GM18519 (cell line): ENCODE measurements around the gene ABHD17A.
"Not testable (repeated sequence)": the region's sequence is repeated elsewhere in the genome, so short reads cannot be mapped to it uniquely, and the experiment has no call there.

Experiments used
- ATAC-seq: cut with Tn5 transposase; IDR thresholded peaks from one replicate; pipeline ENCODE4 v1.9.1; 2021; ENCODE audit warnings: mild to moderate bottlenecking, moderate library complexity; ENCODE audit not compliant: unreplicated experiment, low FRiP score

ABHD17A gene

DNA sequence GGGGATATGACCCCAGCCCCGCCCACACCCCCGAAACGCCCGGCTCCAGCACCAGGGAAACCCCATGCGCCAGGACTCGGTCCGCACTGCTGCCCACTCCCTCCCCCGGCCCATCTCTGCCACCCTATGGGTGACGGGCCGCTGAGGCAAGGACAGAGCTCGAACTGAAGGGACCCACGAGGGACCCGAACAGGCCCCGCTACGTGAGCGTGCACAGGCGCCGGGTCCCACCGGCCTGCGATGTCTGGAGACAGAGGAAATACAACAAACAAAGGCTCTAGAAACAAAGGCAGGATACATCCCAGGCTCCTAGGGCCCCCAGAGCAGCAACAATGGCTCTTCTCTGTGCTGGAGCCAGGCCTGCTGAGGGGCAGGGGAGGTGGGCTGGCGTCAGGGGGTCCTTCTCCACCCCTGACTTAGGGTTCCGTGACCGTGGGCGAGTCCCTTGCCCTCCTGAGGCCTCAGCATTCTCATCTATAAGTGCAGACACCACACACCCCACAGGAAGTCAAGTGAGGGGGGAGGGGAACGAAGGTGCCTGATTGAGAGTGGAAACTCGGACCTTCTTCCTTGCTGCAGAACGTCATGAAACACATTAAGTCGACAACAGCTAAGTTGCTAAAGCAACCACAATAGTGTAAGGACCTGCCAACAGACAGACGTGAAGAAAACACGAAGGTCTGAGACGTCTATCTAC, 3.1 kb downstream of the ABHD17A start:
- no peak for ATAC-seq

DNA sequence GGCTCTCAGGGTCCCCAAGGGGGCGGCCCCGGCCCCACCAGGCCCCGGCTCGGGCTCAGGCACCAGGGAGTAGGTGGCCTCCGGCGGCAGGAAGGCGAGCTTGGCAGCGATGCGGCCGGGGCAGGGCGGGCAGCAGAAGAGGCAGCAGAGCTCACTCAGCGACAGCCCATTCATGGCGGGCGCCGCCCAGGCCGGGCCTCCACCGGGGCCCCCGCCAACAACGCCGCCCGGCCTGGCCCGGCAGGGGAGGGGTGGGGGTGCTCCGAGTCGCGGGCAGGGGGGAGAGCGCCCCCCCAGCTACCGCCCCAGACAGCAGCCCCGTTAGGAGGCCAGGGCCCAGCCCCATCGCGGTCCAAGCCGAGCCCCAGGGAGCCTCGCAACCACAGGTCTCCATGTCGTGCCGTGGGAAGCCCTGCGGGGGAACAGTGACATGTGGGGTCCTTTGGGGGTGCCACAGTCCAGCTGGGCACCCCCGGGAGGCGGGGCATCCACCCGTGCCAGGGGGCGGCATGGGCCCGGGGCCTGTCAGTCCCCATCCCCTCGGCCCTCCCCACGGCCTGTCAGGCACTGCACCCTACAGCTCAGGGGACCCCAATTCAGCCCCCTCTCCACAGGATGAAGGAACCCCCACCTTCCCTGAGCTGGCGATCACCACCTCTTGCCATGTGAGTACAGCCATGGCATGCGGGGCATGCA, 3.8 kb downstream of the ABHD17A start:
- not testable (repeated sequence) for ATAC-seq

DNA sequence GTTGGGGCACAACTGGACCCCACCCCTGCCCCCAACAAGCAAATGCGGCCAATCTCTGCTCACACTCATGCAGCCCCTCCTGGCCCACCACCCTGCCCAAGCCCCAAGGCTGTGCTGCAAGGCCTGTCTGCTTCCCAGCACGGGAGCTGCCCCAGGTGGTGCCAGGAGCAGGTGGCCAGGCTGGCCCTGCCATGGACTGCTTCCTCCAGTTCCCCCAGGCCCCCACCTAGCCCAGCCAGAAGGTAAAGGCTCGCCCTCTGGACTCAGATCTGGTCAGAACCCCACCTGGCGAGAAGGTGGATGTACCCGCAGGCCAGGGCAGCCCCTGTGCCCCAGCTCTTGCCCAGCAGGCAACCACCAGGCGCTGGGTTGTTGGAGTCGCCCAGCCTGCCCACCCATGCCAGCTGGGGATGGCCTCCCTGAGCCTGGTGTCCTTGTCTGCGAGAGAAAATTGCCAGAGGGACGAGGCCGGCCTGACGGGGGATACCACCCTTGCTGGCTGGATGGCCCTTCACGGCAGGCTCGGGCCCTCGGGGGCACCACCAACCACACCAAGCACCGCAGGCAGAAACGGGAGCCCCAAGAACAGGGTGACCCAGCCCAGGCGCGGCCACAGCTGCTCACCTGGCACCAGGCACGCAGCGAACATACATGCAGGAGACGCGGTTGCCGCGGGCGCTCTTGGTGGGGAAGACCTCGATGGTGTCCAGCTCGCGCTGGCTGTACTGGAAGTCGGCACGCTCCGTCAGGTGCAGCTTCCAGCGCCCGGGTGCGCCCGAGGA, 4.5 kb downstream of the ABHD17A start:
- no peak for ATAC-seq

DNA sequence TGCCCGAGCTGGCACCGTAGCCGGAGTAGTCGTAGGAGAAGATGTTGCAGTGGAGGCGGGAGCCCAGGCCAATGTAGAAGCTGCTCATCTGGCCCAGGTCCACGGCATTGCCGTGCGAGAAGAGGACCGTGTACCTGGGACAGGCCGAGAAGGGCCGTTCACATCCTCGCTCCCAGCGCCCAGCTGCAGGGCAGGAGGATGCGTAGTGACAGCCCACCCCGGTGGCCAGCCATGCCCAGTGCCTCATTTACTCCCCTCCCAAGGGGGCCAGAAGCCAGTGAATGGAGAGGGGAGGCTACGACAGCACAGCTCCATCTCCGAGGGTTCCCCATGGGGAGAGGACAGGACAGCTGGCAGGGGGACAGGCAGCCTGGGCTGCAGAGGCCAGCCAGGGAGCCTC, 5.3 kb downstream of the ABHD17A start:
- not testable (repeated sequence) for ATAC-seq

DNA sequence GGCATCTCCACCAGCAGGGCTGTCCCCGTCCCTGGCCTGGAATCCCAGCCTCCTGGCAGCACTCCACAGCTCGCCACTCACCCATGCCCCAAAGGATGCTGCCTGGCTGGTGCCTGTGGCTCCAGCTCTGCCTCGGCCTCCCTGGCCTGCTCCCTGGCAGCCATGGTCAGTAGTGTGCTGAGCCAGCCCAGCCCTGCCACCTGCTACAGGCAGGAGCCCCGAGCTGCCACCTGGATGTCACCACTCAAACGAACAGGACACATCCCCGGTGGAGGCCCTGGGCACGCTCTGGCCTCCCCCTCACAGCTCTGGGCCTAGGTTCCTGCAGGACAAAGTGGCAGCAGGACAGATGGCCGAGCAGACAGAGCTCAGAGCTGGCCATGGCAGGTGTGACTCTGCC, 6.7 kb downstream of the ABHD17A start:
- not testable (repeated sequence) for ATAC-seq

DNA sequence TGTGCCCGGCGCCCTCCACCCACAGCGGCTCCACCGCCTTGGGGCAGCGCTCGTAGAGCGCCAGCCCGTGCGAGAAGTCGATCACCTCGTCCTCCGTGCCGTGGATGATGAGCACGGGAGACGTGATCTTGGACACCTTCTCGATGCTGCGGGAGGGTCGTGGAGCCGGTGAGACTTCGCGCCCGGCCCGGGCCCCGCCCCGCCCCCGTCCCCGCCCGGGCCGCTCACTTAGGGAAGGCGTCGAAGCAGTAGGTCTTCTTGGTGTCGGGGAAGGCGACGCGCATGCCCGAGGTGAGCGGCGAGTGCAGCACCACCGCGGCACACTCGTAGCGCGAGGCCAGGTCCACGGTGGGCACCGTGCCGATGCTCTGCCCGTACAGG, 8.0 kb downstream of the ABHD17A start:
- ATAC-seq: not testable (repeated sequence)

DNA sequence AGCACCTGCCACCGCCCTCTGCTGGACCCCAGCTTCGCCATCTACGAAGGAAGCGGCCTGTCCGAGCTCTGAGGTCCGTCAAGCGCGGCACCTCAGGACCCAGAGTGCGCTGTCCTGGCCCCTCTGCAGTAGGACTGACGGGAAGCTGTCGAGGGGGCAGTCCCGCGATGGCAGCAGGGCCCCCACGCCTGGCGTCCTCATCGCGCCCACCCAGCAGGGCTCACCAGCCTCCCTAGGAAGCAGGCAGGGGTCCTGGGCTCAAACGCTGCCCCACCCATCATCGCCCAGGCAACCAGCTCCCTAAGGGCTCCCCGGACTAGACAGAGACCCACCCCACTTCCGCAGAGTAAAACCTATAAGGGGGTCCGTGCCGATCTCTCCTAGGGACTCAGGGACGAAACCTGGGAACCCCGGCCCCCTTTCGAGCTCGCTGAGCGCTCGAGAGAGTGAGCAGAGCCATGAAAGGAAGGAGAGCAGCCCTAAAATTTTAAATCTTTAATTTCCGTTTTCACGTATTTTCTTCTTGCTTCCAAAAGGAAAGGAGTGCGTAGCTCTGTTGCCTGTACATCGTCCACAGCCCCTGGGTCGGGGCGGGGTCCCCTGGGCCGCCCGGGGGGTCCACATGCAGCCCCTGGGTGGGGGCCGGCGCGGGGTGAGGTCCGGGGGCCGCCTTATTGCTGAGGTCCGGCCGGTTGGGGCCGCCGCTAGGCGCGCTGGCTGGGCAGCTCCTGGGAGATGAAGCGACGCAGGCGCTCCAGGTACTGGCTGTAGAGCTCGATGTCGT, 8.6 kb downstream of the ABHD17A start:
- ATAC-seq: not testable (repeated sequence)

DNA sequence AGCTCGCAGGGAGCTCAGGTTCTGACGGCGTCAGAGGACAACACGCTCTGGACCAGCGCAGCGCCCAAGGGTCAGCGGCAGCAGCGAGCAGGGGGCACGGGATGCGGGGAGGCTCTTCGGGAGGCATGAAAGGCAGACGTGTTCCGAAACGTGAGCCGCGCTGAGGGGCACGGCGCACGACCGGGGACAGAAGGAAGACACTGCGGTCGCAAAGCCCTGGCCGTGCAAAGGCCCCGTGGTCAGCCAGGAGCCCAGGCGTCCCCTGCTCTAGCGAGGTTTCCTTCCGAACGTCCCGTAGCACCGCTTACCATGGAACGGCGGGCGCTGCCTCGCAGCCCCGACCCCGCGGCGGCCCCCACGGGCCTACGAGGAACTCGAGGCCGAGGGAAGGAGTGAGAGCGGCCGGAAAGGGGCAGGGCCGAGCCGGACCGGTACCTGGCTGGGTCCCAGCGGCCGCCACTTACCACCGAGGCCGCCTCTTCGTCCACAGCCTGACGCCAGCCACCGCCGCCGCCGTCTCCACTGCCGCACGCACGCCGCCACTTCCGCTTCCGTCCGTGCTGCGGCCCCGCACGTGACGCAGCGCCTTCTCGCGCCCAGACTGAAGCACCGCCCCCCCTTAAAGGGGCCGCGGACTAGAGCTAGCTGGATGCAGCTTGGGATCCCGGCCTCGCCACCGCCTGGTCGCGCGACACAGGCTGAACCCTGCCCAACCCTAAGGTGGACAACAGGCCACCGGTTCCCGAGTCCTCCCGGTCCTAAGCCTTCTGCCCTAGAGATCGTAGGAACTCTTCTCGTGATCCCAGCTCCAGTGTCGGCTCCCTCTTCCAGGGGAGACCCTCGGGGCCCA, 9.4 kb downstream of the ABHD17A start:
- peak; percentile 61 for ATAC-seq

DNA sequence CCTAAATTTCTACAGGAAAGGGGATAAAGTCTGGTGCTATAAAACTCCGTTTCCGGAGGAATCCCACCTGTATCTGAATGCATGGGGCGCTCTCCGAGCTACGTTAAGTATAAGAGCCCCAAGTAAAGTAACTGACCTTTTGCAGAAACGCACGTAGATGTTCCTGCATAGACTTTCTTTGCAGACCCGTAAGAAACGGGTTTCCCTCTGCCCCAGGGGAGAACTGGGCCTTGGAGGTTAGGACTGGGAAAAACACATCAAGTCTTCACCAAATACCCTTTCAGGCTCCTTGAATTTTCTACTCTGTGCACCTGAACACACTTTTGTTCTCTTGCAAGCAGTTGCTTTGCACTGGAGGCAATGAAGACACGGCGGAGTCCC, 10.0 kb downstream of the ABHD17A start:
- ATAC-seq: not testable (repeated sequence)

DNA sequence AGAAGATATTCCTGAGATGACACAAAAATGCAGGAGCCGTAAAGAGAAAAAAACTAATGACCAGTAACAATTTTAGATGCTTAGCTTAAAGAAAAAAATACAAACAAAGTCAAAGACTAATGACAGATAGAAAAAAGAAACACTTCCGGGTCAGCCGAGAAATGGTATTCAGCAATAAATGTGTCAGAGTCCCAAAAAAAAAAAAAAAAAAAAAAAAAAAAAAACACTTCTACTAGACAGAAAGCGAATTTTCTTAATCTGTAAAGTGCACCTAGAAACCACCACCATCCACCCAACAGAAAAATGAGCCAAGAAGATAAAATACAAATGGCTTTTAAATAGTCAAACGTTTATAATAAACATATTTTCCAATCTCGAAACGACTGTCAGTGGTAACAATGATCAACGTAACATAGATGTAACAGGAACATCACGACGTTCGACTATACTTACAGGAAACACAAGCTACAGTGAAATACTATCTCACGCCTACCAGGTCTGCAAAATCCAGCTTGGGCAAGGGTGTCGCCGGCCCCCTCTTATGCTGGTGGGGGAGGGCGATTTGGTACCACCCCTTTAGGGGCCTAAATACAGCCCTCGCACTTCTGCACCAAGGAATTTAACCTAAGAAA, 10.6 kb downstream of the ABHD17A start:
- ATAC-seq: no peak

DNA sequence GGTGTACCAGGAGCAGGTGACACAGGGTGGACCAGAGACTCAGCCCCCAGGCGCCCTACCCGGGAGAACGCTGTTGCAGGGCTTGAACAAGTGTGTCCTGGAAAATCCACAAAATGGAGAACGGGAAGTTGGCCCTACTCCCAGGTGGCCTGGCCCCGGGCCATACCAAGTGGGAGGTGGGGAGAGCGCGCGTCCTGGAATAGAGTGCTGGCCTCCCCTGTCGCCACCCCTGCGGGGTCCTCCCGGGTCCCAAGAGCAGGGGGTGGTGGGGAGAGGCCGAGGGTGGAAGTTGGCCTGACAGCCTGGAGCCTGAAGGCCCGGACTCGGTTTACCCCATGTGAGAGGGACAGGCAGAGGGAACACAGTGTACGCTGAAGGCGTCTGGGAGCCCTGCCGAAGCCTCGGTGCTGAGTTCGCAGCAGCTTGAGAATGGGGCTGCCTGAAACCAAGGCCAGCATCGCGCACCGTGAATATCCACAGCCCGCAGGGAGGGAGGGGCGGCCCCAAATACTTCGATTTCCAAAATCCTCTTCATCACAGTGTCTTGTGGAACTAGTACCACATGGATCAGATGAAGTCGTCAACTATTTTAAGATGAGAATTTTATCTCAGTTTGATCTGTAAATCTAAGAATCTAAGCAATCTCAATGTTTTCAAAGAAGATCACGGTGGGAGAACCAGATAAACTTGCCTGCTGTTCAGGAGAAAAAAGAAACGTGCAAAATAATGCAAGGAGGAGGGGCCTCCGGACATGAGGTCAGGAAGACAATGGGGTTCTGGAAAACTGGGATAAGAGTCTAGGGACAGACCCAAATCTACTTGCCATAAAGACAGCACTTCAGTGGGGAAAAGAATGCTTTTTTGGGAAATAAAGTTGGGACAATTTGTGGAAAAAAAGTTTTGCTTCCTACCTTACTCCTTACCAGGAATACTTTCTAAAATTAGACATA, 11.5 kb downstream of the ABHD17A start:
- ATAC-seq: no peak

DNA sequence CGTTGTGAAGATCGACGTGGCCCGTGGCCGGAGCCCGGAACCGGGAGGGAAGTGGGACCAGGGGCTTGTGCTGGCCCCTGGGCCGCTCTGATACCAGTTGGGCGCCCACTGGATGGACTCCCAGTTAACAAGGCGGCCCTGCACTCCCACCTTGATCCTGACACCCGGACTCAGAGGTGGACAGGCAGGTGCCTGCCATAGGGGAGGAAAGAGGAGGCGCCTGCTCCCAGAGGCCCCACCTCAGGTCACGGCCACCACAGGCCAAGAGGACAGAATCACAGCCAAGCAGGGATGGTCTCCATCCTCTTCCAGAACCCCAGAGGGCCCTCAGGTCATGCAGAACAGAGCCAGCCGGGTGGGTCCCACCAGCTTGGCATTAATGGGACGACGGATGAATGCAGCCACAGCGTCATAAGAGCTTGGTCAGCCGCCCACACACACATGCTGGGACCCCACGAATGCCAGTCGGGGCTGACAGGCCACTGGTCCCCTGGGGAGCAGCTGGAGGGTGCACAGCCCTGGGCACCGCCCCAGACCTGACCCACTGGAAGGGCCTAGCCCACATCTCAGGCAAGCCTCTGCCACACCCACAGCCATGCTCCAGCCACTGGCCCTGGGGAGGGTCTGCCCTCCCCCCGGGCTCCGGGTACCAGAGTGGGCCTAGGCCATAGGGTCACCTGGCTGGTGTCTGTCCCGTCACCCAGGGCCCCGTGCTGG, 12.3 kb downstream of the ABHD17A start:
- ATAC-seq: no peak

DNA sequence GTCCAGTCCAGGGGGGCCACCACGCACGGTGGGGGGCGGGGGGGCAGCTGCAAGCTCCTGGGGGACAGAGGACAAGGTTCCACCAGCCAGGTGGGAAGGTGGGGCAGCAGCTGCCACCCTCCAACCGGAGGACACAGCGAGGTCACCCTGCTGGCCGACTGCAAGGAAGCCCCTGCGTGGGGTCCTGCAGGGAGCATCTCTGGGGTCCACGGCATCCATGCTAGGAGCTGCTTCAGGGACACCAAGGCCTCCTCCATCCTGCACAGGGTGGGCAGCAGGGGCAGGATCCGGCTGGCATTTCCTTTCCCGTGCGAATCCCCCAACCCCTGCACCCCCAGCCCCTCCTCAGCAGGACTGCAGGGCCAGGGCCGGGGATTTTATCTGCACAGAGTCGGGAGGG, 13.7 kb downstream of the ABHD17A start:
- no peak for ATAC-seq

DNA sequence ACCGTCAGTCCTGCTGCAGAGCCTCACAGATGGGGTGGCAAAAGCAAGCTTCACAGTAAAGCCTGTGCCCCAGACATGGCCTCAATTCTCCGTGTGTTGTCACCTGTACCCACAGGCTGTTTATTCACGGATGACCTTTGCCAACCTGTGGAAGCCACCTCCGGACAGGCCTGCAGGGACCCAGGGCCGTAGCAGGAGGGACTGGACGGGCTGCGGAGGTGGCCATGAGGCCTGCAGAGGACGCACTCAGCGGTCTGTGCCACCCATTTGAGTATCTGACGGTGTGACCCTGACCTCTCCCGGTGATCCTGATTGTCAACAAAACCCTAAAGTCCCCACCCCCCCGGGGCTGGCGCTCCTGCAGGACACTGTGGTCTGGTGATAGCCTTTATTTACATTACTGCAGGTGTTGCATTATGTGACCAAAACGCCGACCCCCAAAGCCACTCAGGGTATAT, 14.1 kb downstream of the ABHD17A start:
- no peak for ATAC-seq

DNA sequence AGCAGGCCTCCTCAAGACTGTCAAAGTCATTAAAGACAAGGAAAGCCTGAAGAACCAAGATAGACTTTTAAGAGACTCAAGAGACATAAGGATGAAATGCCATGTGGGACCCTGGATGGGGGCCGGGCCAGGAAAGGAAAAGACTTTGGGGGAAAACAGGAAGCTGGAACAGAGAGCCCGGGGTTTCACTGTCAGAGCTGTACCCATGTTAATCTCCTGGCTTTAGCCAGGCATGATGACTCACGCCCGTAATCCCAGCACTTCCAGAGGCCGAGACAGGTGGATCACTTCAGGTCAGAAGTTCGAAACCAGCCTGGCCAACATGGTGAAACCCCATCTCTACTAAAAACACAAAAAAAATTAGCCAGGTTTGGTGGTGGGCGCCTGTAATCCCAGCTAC, 16.3 kb downstream of the ABHD17A start:
- no peak for ATAC-seq

DNA sequence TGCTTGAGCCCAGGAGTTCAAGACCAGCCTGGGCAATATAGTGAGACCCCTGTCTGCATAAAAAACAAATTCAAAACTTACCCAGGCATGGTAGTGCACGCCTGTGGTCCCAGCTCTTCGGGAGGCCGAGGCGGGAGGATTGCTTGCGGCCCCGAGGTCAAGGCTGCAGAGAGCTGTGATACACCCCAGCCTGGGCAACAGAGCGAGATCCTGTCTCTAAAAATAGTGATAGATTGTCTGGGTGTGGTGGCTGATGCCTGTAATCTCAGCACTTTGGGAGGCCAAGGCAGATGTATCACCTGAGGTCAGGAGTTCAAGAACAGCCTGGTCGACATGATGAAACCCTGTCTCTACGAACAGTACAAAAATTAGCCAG, 18.0 kb downstream of the ABHD17A start:
- ATAC-seq: no peak

DNA sequence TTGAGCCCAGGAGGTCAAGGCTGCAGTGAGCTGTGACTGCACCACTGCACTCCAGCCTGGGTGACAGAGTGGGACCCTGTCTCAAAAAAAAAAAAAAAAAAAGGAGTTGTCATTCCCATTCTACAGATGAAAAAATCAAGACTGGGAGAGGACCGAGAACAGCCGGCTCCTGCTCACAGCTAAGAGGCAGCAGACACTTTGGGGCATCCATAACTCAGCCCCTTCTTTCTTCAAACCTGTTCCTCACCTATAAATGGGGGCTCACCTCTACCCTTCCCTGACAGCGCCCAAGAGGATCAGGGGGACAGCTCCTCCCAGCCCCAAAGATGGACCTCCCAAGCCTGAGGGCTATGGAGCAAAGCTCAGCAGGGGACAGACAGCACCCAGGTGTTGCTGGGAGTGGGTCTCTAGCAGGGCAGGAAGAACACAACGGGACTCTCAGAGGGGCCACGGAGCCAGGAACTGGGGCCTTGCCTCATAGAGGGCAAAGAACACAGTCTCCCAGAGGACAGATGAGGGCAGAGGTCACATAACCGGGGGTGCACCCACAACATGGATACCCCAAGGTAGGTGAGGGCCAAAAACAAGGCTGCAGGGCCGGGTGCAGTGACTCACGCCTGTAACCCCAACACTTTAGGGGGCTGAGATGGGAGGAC, 18.5 kb downstream of the ABHD17A start:
- no peak for ATAC-seq
